GM12878 (cell line): Measurements from ENCODE around the gene SNAP47. TPM values are rescaled to one million over a fixed set of nuclear protein-coding genes. Genes with fewer than 3 reads are reported as not detected.

ENCODE experiments used
- ATAC-seq: fragments of 200-7000 bp; cut with Tn5 transposase; 3 replicates; pipeline ENCODE4 v1.9.1; 2020; ENCODE audit warnings: mild to moderate bottlenecking, moderate library complexity
- BruUV-seq: library from RNA; stranded (reverse); fragments of 400-500 nt; replicated peaks from 2 replicates; lab custom pipeline; 2021; lab: Mats Ljungman, UMichigan
- CTCF ChIA-PET: fragments of 300-600 bp; sonication (Branson Sonifier 250); formaldehyde crosslinking; extraction: SDS; loops from one replicate; lab custom pipeline; 2021; ENCODE audit warnings: inconsistent platforms; lab: Yijun Ruan, JAX
- POLR2A ChIA-PET: fragments of 350-600 bp; formaldehyde crosslinking; extraction: SDS; loops from one replicate; lab custom pipeline; 2021; ENCODE audit warnings: inconsistent platforms; lab: Charles Lee
- RAD21 ChIA-PET: fragments of 300-600 bp; sonication (Branson Sonifier 250); formaldehyde crosslinking; loops from one replicate; lab custom pipeline; 2023; ENCODE audit warnings: antibody characterized with exemption; ENCODE audit not compliant: unreplicated experiment; lab: Charles Lee
- SMC1A ChIA-PET: fragments of 300-600 bp; sonication (Branson Sonifier 250); formaldehyde crosslinking; loops from one replicate; lab custom pipeline; 2023; ENCODE audit not compliant: unreplicated experiment, uncharacterized antibody; lab: Charles Lee
- DNase-seq: peaks from one replicate; pipeline ENCODE4 v3.0.0-alpha.2; 2011; ENCODE audit warnings: low read depth, low spot score
- FAIRE-seq: peaks from 3 replicates; lab custom pipeline; 2011; peaks lifted over from hg19 to GRCh38; lab: Jason Lieb, UNC
- H2AFZ ChIP-seq: 2 replicates; pipeline ENCODE4 v1.6.0; 2011; ENCODE audit warnings: low read depth, low read length, control low read depth; ENCODE audit not compliant: control insufficient read depth
- H3K27ac ChIP-seq: 2 replicates; pipeline ENCODE4 v1.5.1; 2011; ENCODE audit warnings: control low read depth; ENCODE audit not compliant: control insufficient read depth, insufficient read depth
- H3K27me3 ChIP-seq, 2 experiments: replicated peaks in 1 of 2; 2 replicates each; pipeline versions ENCODE4 v1.6.0 to v1.6.1; 2011; ENCODE audit warnings: low read length in 1 of 2; ENCODE audit not compliant: control insufficient read depth in 2 of 2, insufficient read depth in 2 of 2
- H3K36me3 ChIP-seq, 2 experiments: 2 replicates each; pipeline ENCODE4 v1.5.1; 2011; ENCODE audit warnings: low read length in 1 of 2; ENCODE audit not compliant: control insufficient read depth in 2 of 2, insufficient read depth in 2 of 2
- H3K4me1 ChIP-seq: 2 replicates; pipeline ENCODE4 v1.6.1; 2011; ENCODE audit warnings: mild to moderate bottlenecking, low read length, moderate library complexity, mixed read lengths; ENCODE audit not compliant: control insufficient read depth, insufficient read depth
- H3K4me2 ChIP-seq: 2 replicates; pipeline ENCODE4 v1.6.0; 2011; ENCODE audit warnings: control low read depth; ENCODE audit not compliant: control insufficient read depth, insufficient read depth
- H3K4me3 ChIP-seq: fragments of 200-600 bp; sonication (generic); 2 replicates; pipeline ENCODE4 v1.5.1; 2016
- H3K79me2 ChIP-seq: 2 replicates; pipeline ENCODE4 v1.6.0; 2011; ENCODE audit warnings: low read length; ENCODE audit not compliant: control insufficient read depth, insufficient read depth
- H3K9ac ChIP-seq: 2 replicates; pipeline ENCODE4 v1.8.0; 2011; ENCODE audit warnings: low read length, control low read depth, mixed read lengths; ENCODE audit not compliant: control insufficient read depth, insufficient read depth
- H3K9me3 ChIP-seq: replicated peaks from 3 replicates; pipeline ENCODE4 v1.5.1; 2011; ENCODE audit warnings: mild to moderate bottlenecking, low read length; ENCODE audit not compliant: control insufficient read depth, insufficient read depth
- H4K20me1 ChIP-seq: 2 replicates; pipeline ENCODE4 v1.6.0; 2011; ENCODE audit not compliant: control insufficient read depth, insufficient read depth
- BACH1 ChIP-seq: fragments of 450-650 bp; IDR thresholded peaks from 2 replicates; pipeline ENCODE4 v1.6.1; 2017; ENCODE audit warnings: mild to moderate bottlenecking, borderline replicate concordance
- KAT2A ChIP-seq: conservative IDR thresholded peaks from 2 replicates; pipeline ENCODE4 v1.6.1; 2011; ENCODE audit warnings: low read depth, low read length; ENCODE audit not compliant: control insufficient read depth
- MEF2B ChIP-seq: fragments of 450-650 bp; IDR thresholded peaks from 2 replicates; pipeline ENCODE4 v1.6.1; 2018; ENCODE audit warnings: mild to moderate bottlenecking, moderate library complexity; ENCODE audit not compliant: partially characterized antibody, poor library complexity, severe bottlenecking
- NKRF ChIP-seq: fragments of 450-650 bp; conservative IDR thresholded peaks from 2 replicates; pipeline ENCODE4 v1.6.1; 2017; ENCODE audit warnings: mild to moderate bottlenecking, moderate library complexity
- RBBP5 ChIP-seq: fragments of 200-600 bp; sonication (generic); conservative IDR thresholded peaks from 2 replicates; pipeline ENCODE4 v1.6.1; 2016
- RCOR1 ChIP-seq: conservative IDR thresholded peaks from 2 replicates; pipeline ENCODE4 v1.6.1; 2012; ENCODE audit warnings: low read depth, low read length, improper control_type of control experiment
- SMAD1 ChIP-seq: fragments of 450-650 bp; IDR thresholded peaks from 2 replicates; pipeline ENCODE4 v1.6.1; 2018; ENCODE audit warnings: mild to moderate bottlenecking, low read depth; ENCODE audit not compliant: partially characterized antibody
- ZNF384 ChIP-seq: IDR thresholded peaks from 2 replicates; pipeline ENCODE4 v1.6.1; 2012; ENCODE audit warnings: low read depth, mild to moderate bottlenecking, low read length, improper control_type of control experiment, borderline replicate concordance
- WGBS: methylation state at CpG from one replicate; pipeline ENCODE4 v1.1.6; 2016; ENCODE audit warnings: low lambda C conversion rate; ENCODE audit not compliant: insufficient replicate concordance, insufficient coverage; ENCODE audit errors: missing lambda C conversion rate; 5-methylcytosine and 5-hydroxymethylcytosine counted together
- in situ Hi-C: fragments of 300-500 bp; cut with MboI; formaldehyde crosslinking; loops from 9 replicates; pipeline ENCODE4 v1.14.3; 2018; ENCODE audit warnings: mixed read lengths
- intact Hi-C: fragments of 100-400 bp; cut with micrococcal nuclease; formaldehyde crosslinking; loops from one replicate; pipeline ENCODE4 v1.14.2; 2022; ENCODE audit not compliant: unreplicated experiment
- polyA plus RNA-seq, 11 experiments: library from polyadenylated mRNA; depleted of rRNA in 4 of 11; unstranded in 6 of 11; stranded (reverse) in 5 of 11; fragments of >200 nt; fragmentation: Nextera tagmentation in 4 of 11; fragmentation: Illumina TruSeq in 1 of 11; extraction: Ambion mirVana in 4 of 11; extraction: Trizol in 1 of 11; gene quantifications; 1 replicate in 1 of 11; 2 replicates in 10 of 11; pipeline versions ENCODE4 v1.2.1 to v1.2.3, GENCODE V29; 2011 to 2016; ENCODE audit warnings: inconsistent platforms in 2 of 11, missing spikeins in 2 of 11, low read depth in 1 of 11
- total RNA-seq, 4 experiments: library from RNA; depleted of rRNA in 3 of 4; stranded (reverse); fragments of >200 nt in 3 of 4; fragmentation: Illumina TruSeq in 1 of 4; extraction: Trizol in 1 of 4; gene quantifications; 2 replicates each; pipeline versions ENCODE4 v1.2.1 to v1.2.3, GENCODE V29; 2013 to 2021
- TF ChIP-seq, protein P1 (sequence below): fragments of 450-650 bp; IDR thresholded peaks from 2 replicates; pipeline ENCODE4 v1.6.1; 2016; ENCODE audit warnings: mild to moderate bottlenecking, moderate library complexity, borderline replicate concordance
- TF ChIP-seq, protein P2 (sequence below): fragments of 450-650 bp; IDR thresholded peaks from 2 replicates; pipeline ENCODE4 v1.6.1; 2014; ENCODE audit warnings: mild to moderate bottlenecking
- TF ChIP-seq, protein P3 (sequence below): IDR thresholded peaks from 2 replicates; pipeline ENCODE4 v1.6.1; 2011; ENCODE audit warnings: borderline replicate concordance, low read depth, mild to moderate bottlenecking, moderate library complexity, mixed read lengths, low read length; ENCODE audit not compliant: insufficient read depth; ENCODE audit errors: extremely low read length

SNAP47 gene
- total and polyA plus RNA-seq, 10 of the 15 experiments (the other 5 are each of a cell fraction or from before 2014, with no cell fraction given): 1.3 to 39.6 (median 25.2) TPM

GRCh38 chr1:227787513-227788270, 52.5 kb downstream of the SNAP47 start:
- Histone ChIP-seq H3K27ac (no peak overlapping the region), H3K27me3 (no peaks in the 10 kb centered on the region), H3K36me3 (no peaks in the 10 kb centered on the region), H3K9ac (peak overlapping the region; percentile 55), H4K20me1 (no peaks in the 10 kb centered on the region), H3K79me2 (no peaks in the 10 kb centered on the region), H2AFZ (peak overlapping the region; percentile 98), H3K9me3 (no peaks in the 10 kb centered on the region), H3K4me2 (peak overlapping the region; percentile 100), H3K4me3 (peak overlapping the region; percentile 77), H3K4me1 (peaks cover 10% of the 10 kb centered on the region)
- FAIRE-seq (peak; percentile 47), DNase-seq (peak; percentile 88), ATAC-seq (peak; percentile 94)
- ChIA-PET SMC1A (no interaction called here), POLR2A (interaction anchor here (0.6 to 1.0 kb wide), 2 partner anchors 23 to 388 kb away, joined by 4 read pairs; no protein-coding TSS in a partner anchor), RAD21 (no interaction called here), CTCF (interaction anchor here (0.5 kb wide), 1 partner anchor 53 kb away, joined by 4 read pairs; no protein-coding TSS in a partner anchor)
- WGBS: under 1% methylated on average over 47 of the region's 60 CpGs
- intact Hi-C loops (loop anchor here (5.0 to 10.0 kb wide), 2 partner anchors 53 to 620 kb away; partner anchors contain the start of genes JMJD4, SNAP47 and TRIM11), in situ Hi-C loops (no loop called here)
- no TSS peak for BruUV-seq
- TF ChIP-seq NKRF (peak; percentile 61; the same call in 1 of the 2 replicates), SMAD1 (no peak), BACH1 (no peak), RBBP5 (no peak), MEF2B (no peak), RCOR1 (no peak), ZNF384 (no peak), KAT2A (no peak)
- TF ChIP-seq, protein P1, sequence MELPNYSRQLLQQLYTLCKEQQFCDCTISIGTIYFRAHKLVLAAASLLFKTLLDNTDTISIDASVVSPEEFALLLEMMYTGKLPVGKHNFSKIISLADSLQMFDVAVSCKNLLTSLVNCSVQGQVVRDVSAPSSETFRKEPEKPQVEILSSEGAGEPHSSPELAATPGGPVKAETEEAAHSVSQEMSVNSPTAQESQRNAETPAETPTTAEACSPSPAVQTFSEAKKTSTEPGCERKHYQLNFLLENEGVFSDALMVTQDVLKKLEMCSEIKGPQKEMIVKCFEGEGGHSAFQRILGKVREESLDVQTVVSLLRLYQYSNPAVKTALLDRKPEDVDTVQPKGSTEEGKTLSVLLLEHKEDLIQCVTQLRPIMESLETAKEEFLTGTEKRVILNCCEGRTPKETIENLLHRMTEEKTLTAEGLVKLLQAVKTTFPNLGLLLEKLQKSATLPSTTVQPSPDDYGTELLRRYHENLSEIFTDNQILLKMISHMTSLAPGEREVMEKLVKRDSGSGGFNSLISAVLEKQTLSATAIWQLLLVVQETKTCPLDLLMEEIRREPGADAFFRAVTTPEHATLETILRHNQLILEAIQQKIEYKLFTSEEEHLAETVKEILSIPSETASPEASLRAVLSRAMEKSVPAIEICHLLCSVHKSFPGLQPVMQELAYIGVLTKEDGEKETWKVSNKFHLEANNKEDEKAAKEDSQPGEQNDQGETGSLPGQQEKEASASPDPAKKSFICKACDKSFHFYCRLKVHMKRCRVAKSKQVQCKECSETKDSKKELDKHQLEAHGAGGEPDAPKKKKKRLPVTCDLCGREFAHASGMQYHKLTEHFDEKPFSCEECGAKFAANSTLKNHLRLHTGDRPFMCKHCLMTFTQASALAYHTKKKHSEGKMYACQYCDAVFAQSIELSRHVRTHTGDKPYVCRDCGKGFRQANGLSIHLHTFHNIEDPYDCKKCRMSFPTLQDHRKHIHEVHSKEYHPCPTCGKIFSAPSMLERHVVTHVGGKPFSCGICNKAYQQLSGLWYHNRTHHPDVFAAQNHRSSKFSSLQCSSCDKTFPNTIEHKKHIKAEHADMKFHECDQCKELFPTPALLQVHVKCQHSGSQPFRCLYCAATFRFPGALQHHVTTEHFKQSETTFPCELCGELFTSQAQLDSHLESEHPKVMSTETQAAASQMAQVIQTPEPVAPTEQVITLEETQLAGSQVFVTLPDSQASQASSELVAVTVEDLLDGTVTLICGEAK: peak; percentile 31; the same call in 1 of the 2 replicates
- TF ChIP-seq, protein P2, sequence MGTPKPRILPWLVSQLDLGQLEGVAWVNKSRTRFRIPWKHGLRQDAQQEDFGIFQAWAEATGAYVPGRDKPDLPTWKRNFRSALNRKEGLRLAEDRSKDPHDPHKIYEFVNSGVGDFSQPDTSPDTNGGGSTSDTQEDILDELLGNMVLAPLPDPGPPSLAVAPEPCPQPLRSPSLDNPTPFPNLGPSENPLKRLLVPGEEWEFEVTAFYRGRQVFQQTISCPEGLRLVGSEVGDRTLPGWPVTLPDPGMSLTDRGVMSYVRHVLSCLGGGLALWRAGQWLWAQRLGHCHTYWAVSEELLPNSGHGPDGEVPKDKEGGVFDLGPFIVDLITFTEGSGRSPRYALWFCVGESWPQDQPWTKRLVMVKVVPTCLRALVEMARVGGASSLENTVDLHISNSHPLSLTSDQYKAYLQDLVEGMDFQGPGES: no peak
- TF ChIP-seq, protein P3, sequence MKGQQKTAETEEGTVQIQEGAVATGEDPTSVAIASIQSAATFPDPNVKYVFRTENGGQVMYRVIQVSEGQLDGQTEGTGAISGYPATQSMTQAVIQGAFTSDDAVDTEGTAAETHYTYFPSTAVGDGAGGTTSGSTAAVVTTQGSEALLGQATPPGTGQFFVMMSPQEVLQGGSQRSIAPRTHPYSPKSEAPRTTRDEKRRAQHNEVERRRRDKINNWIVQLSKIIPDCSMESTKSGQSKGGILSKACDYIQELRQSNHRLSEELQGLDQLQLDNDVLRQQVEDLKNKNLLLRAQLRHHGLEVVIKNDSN: no peak
